Activated naive CD4-positive, alpha-beta T cell treated with anti-CD3 and anti-CD28 coated beads, Interleukin-2, amount 50 U/mL, for 24 hours (primary cell): ENCODE measurements around the gene ACOT11.
"Not testable (repeated sequence)": the region's sequence is repeated elsewhere in the genome, so short reads cannot be mapped to it uniquely, and the experiment has no call there.

Source experiments
- H3K27ac Mint-ChIP-seq: one replicate; pipeline ENCODE4 v1.8.0; 2021; ENCODE audit warnings: mild to moderate bottlenecking, mixed read lengths
- H3K27me3 Mint-ChIP-seq: one replicate; pipeline ENCODE4 v1.8.0; 2021; ENCODE audit warnings: mixed read lengths
- H3K36me3 Mint-ChIP-seq: one replicate; pipeline ENCODE4 v1.8.0; 2021; ENCODE audit warnings: mixed read lengths
- H3K4me1 Mint-ChIP-seq: one replicate; pipeline ENCODE4 v1.8.0; 2021; ENCODE audit warnings: mixed read lengths
- H3K4me3 Mint-ChIP-seq: one replicate; pipeline ENCODE4 v1.8.0; 2021; ENCODE audit warnings: mild to moderate bottlenecking, mixed read lengths
- H3K9me3 Mint-ChIP-seq: one replicate; pipeline ENCODE4 v1.8.0; 2021; ENCODE audit warnings: mixed read lengths

ACOT11 gene

DNA sequence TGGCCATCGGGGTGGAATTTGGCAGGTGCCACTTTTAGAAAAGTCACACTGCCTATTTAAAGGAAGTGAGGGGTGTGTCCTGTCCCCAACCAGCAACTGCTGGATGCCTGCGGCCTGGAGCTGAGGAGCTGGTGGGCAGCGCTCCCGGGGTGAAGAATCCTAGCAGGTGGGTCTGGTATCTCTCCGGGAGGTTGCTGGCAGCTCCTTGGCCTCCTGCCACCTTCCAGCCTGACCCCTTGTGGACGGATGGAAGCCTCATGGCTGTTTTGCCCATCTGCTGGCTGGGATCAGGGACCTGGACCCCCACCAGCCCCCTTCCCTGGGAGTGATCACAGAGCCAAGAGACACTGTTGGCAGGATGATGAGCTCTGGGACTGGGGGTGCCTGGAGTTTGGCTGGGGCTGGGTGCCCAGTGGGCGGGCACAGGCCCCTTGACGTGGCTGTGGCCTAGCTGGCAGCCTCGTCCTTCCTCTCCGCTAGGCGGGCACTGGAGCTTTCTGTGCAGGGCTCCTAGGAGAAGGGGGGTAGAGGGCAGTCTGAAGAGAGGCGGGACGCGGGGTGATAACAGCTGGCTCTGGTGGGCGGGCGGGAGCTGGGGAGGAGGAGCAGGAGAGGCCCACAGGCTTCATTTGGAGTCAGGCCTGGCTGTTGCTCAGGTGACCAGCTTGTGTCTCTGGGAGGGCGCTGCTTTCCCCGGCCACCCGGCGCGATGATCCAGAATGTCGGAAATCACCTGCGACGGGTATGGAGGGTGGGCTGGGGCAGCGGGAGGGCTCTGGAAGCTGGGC is at the start of gene ACOT11:
ACOT11 (plus strand) TSS at position 628 of the 788 bp plus-strand sequence; CDS start at position 710, 82 bp downstream.
- Mint-ChIP-seq H3K9me3 (no peaks in the 10 kb centered on the region), H3K4me3 (no peak within 1 kb of the TSS), H3K4me1 (peaks cover 8% of the 10 kb centered on the region), H3K27me3 (no peaks in the 10 kb centered on the region), H3K27ac (no peak within 1 kb of the TSS), H3K36me3 (no peaks in the 10 kb centered on the region)

DNA sequence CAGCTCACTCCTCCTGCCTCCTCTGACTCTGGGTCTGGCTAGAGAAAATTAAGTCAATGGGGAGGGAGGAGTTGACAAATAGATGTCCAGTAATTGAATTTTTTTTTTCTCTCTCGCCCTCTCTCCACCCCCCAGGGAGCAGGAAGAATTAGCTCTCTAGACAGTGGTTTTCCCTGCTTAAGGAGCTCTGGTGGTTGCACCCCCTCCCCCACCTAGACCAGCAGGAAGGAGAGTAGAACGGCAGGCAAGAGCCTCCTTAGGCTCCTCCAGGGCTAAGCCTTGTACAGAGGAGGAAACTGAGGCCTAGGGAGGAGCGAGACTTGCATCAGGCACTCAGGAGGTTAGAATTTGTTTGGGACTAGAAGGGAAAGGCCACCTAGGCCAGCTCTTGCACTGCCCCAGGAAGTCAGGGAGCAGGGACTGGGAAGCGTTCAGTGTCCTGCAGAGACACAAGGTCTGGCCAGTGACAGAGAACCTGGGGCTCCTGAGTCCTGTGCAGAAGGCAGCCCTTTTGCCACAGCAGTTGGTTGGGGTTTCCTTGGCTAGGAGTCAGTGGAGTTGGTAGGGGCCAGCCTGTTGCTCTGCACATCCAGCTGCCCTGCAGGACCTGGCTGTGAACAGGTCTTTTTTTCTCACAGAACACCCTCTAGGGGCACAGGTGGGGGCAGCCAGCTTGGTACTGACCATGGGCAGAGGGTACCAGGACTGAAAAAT is 49.5 kb upstream of the ACOT11 start:
- Mint-ChIP-seq H3K27me3 (peaks cover 10% of the 10 kb centered on the region), H3K27ac (no peak overlapping the region), H3K9me3 (no peaks in the 10 kb centered on the region), H3K4me3 (peak overlapping the region; percentile 81), H3K36me3 (no peaks in the 10 kb centered on the region), H3K4me1 (peaks cover 9% of the 10 kb centered on the region)

DNA sequence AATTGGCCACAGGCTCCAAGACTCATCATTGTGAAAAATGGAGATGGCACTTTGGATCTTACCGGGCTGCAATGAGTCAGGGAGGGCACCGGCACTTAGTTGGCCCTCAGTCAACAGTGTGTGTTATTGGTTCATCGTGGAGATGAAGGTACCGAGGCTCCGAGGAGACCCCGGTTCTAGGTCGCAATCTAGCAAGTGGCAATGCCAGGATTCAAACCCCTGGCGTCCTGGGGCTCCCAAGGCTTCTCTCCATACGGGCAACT is 49.0 kb upstream of the ACOT11 start:
- Mint-ChIP-seq H3K27me3 (peaks cover 10% of the 10 kb centered on the region), H3K36me3 (no peaks in the 10 kb centered on the region), H3K9me3 (no peaks in the 10 kb centered on the region)

DNA sequence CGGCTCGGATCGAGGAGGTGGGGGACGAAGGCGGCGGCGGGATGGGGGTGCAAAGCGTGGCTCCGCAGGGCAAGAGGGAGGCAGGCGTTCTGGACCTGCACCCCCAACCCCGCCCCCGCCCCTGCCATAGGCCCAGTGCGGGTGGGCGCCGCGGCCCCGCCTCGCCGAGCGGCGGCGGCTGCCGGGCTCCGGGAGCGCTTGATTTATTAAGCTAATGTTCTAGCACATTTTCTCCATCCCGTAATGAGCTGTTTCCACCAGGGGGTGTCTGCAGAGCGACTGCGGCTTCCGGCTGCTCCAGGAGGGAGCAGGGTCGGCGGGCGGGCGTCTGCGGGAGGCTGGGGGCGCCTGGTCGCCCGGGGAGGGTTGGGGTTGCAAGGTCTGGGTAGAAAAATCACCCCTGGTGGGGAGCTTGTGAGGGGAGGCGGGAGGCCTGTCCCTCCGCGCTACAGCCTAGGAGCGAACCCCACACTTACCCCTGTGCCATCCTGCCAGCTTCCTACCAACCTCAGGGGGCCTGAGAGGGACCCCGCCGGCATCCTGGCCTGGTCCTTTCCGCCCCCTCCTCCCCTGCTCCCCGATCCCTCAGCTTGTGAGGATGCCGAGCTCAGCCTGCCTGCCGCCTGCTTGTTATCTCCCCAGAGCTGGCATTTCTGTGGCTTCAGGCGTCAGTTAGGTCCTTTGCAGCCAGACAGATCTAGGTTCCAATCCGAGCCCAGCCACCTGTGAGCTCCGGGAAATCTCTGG is 48.5 kb upstream of the ACOT11 start:
- Mint-ChIP-seq H3K27me3 (peaks cover 10% of the 10 kb centered on the region), H3K9me3 (no peaks in the 10 kb centered on the region), H3K36me3 (no peaks in the 10 kb centered on the region), H3K4me1 (peaks cover 9% of the 10 kb centered on the region), H3K4me3 (peak overlapping the region; percentile 81), H3K27ac (no peak overlapping the region)

More for the DNA sequence above, 49.0 kb upstream of the ACOT11 start:
- Mint-ChIP-seq H3K4me1 (peaks cover 9% of the 10 kb centered on the region), H3K4me3 (peak overlapping the region; percentile 81), H3K27ac (no peak overlapping the region)

DNA sequence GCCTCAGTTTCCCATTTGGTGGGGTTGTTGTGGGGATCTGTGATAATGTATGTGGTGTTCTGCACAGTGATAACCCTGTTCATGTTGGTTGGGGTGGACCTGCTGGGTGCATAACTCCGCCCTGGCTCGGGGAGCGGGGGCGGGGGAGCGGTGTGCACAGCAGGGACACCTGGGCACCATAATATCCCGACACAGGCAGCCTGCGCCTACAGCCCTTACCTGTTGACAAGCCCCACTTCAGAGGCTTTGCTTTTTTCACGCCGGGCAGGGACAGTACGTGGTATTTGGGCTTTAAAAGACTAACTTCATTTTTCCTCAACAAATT is 48.0 kb upstream of the ACOT11 start:
- H3K9me3 Mint-ChIP-seq: no peaks in the 10 kb centered on the region
- peaks cover 10% of the 10 kb centered on the region for H3K27me3 Mint-ChIP-seq
- no peak overlapping the region for H3K27ac Mint-ChIP-seq
- peaks cover 9% of the 10 kb centered on the region for H3K4me1 Mint-ChIP-seq
- no peaks in the 10 kb centered on the region for H3K36me3 Mint-ChIP-seq
- peak overlapping the region; percentile 37 for H3K4me3 Mint-ChIP-seq

DNA sequence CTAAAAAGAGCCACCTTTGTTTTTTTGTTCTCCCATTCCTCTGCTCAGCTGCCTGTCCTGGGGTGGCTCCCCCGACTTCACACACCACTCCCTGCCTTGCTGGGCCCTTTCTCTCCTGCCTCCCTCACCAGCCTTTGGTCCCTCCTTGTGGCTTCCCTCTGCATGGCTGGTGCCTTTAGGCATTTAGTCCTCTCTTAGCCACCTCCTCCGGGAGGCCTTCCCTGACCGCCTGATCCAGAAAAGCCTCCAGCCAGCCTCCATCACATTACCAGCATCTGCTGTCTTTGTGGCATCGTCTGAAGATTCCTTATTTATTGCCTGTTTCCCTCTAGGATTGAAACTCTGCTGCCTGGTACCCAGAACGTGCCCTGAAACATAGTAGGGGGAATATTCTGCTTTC is 46.2 kb upstream of the ACOT11 start:
- no peak overlapping the region for H3K4me3 Mint-ChIP-seq
- H3K9me3 Mint-ChIP-seq: no peaks in the 10 kb centered on the region
- H3K36me3 Mint-ChIP-seq: no peaks in the 10 kb centered on the region
- H3K27ac Mint-ChIP-seq: no peak overlapping the region
- H3K27me3 Mint-ChIP-seq: peaks cover 10% of the 10 kb centered on the region
- H3K4me1 Mint-ChIP-seq: peaks cover 9% of the 10 kb centered on the region

DNA sequence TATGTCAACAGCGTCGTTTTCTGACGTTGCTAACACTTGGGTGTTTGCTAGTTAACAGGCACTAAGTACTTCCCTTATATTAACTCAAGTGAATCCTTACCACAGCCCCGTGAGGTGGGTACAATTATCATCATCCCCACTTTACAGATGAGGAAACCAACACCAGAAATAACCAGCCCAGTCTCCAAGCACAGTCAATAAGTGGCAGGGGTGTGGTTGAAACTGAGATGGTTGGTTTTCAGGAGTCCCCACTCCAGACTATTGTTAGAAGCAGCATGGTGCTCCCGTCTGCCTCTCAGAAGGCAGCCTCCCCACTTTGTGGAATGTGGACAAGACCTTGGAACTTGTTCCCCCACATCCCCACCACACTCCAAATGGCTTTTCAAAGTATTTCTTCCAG is 45.7 kb upstream of the ACOT11 start:
- H3K4me1 Mint-ChIP-seq: peaks cover 9% of the 10 kb centered on the region
- H3K4me3 Mint-ChIP-seq: no peak overlapping the region
- H3K27me3 Mint-ChIP-seq: peaks cover 9% of the 10 kb centered on the region

DNA sequence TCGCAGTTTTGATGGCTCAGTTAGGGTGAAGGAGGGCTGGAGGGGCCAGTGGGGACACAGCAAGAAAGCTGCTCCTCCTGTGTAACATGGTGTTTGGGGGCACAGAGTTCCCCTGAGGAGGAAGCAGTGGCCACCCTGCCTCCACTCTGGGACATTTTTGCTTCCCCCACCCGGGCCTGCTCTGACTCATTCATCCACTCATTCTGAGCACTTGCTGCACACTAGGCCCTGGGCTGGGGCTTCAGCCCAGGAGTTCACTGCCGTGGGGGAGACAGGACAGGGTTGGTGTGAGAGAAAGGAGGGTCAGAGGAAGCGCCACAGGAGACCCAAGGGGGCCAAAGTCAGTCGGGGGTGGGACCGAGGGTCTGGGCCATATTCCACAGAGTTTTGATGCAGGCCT is 41.4 kb upstream of the ACOT11 start:
- Mint-ChIP-seq H3K9me3 (no peaks in the 10 kb centered on the region), H3K36me3 (no peaks in the 10 kb centered on the region), H3K27ac (no peak overlapping the region), H3K4me3 (no peak overlapping the region), H3K4me1 (no peaks in the 10 kb centered on the region), H3K27me3 (peaks cover 1% of the 10 kb centered on the region)

More for the DNA sequence above, 45.7 kb upstream of the ACOT11 start:
- no peaks in the 10 kb centered on the region for H3K9me3 Mint-ChIP-seq
- H3K27ac Mint-ChIP-seq: no peak overlapping the region
- no peaks in the 10 kb centered on the region for H3K36me3 Mint-ChIP-seq

DNA sequence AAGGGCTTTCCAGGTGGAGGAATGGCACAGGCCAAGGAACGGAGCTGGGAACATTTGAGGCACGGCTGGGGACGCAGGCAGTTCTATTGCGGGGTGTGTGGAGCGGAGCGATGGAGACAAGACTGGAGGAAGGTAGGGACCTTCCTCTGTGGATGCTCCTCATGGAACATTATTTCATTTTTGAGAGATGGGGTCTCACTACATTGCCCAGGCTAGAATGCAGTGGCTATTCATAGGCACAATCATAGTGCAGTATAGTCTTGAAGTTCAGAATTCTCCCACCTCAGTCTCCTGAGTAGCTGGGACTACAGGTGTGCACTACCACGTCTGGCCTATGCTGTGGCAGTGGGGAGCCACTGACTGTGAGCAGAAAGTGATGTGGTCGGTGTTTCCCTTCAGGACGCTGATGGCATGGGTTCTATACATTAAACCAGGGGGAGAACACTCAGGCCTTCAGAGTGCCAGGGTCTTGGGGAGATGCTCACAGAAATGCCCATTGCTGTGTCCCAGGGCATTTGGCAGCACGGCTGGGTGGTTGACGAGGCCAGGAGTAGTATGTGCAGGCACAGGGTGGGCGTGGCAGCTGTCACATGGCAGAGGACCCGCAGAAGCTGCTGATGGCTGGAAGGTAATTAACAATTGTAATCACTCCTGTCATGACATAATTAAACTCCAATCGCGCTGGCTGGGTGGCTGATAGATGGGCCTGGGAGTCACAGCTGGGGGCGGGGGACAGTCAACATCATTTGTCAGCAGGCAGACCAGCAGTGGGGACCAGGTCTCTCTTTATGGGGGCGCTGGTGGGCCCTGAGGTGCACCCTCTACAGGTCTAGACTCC is 40.8 kb upstream of the ACOT11 start:
- Mint-ChIP-seq H3K27me3 (peaks cover 1% of the 10 kb centered on the region), H3K4me1 (no peaks in the 10 kb centered on the region), H3K9me3 (no peaks in the 10 kb centered on the region), H3K36me3 (no peaks in the 10 kb centered on the region), H3K4me3 (no peak overlapping the region), H3K27ac (no peak overlapping the region)

DNA sequence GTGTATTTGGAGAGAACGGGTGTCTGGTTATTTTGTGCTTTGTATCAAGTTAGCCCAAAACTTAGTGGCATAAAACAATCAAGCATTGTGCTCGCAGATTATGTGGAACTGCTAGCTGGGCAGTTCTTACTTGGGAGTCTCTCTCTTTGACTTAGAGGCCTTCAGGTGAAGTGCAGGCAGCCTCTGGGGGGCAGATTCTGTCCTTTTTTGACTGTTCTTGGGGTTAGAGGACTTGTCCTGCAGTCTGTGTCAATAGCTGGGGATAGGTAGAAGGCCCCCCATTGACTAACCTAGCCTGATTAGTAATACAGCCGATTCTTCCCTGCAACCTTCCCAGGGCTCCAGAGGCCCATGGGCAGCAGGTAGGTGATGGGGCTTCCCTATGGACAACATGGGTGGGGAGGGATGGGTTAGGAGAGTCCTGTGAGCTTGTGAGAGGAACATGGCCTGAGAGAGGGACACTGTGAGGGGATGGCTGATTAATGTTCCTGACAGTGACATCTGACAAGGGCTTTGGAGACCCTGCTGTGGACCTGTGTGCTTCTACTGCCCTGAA is 37.2 kb upstream of the ACOT11 start:
- no peaks in the 10 kb centered on the region for H3K27me3 Mint-ChIP-seq
- H3K4me3 Mint-ChIP-seq: no peak overlapping the region
- no peaks in the 10 kb centered on the region for H3K36me3 Mint-ChIP-seq
- H3K27ac Mint-ChIP-seq: no peak overlapping the region
- H3K9me3 Mint-ChIP-seq: no peaks in the 10 kb centered on the region
- no peaks in the 10 kb centered on the region for H3K4me1 Mint-ChIP-seq

DNA sequence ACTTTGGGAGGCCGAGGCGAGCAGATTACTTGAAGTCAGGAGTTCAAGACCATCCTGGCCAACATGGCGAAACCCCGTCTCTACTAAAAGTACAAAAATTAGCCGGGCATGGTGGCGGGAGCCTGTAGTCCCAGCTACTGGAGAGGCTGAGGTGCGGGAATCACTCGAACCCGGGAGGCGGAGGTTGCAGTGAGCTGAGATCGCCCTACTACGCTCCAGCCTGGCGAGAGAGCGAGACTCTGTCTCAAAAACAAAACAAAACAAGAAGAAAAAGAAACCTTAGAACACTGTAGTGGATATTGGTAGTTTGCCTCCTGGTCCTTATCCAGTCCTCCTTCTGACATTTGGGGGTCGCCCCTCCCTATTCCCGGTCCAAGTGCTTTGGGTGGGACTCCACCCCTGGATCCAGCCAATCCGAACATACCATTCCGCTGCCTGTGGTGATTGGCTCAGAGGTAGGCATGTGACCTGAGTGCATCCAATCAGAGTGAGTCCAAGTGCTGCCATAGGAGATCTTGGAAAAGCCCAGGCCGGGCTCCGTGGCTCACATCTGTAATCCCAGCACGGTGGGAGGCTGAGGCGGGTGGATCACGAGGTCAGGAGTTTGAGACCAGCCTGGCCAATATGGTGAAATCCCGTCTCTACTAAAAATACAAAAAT is 34.0 kb upstream of the ACOT11 start:
- not testable (repeated sequence) for H3K4me3 Mint-ChIP-seq, H3K4me1 Mint-ChIP-seq, H3K36me3 Mint-ChIP-seq, H3K27ac Mint-ChIP-seq, H3K27me3 Mint-ChIP-seq, H3K9me3 Mint-ChIP-seq

DNA sequence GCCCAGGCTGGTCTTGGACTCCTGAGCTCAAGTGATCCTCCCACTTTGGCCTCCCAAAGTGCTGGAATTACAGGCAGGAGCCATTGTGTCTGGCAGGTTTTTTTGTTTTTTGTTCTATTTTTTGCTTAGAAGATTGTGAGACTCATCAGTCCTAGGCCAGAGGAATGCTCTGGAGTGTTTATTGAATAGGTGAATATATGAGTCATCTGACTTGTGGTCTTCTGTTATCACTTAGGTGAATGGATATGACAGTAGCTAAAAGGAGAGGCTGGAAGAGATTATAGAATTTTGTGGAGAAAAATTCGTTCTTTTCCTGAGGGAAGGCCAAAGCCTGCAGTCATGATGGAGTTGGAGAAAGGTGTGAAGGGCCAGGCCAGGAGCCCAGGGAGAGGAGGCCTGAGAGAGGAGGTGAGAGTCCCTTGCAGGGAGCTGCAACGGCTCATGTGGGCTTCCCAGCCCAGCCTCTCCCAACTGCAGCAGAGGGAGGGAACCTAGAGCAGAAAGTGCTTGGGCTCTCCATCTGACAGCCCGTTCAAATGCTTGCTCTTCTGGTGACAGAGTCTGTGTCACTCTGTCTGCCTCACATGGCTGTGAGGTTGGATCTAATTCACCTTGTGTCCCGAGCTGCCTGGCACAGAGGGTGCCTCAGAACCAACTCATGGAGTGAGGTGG is 31.6 kb upstream of the ACOT11 start:
- peaks cover 1% of the 10 kb centered on the region for H3K27me3 Mint-ChIP-seq
- no peak overlapping the region for H3K4me3 Mint-ChIP-seq
- H3K4me1 Mint-ChIP-seq: no peaks in the 10 kb centered on the region
- no peak overlapping the region for H3K27ac Mint-ChIP-seq
- H3K9me3 Mint-ChIP-seq: no peaks in the 10 kb centered on the region
- H3K36me3 Mint-ChIP-seq: no peaks in the 10 kb centered on the region

DNA sequence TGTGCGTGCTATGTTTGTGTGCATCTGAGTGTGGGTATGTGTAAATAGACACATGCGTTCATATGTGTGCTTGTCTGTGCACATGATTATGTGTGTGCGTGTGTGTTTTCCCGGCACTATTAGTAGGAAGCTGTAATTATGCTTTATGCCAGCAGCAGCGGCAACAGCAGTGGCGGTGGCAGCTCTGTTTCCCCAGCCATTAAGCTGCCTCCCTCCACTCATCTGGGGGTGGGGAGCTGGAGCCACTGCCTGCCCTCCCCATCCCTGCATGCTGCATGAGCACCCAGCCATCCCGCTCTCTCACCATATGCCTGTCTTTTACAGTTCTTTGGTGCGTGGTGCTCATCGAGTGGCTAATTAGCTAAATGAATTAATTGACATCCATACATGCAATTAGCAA is 30.5 kb upstream of the ACOT11 start:
- no peaks in the 10 kb centered on the region for H3K36me3 Mint-ChIP-seq
- H3K4me1 Mint-ChIP-seq: no peaks in the 10 kb centered on the region
- peaks cover 1% of the 10 kb centered on the region for H3K27me3 Mint-ChIP-seq
- H3K27ac Mint-ChIP-seq: no peak overlapping the region
- H3K4me3 Mint-ChIP-seq: no peak overlapping the region
- H3K9me3 Mint-ChIP-seq: no peaks in the 10 kb centered on the region

DNA sequence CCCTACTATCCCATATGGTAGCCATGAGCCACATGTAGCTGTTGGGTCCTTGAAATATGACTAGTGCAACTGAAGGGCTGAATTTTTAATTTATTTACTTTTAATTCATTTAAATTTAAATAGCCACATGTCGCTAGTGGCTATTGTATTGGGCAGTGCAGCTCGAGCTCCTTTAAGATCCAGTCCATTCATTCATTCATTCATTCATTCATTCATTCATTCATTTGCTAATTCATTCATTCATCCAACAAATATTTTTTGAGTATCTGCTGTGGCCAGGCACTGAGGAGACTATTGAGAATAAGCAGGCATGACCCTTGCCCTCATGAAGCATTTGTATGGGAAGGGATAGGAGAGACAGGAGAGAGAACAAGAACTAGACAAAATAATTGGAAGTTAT is 29.5 kb upstream of the ACOT11 start:
- Mint-ChIP-seq H3K27me3 (peaks cover 1% of the 10 kb centered on the region), H3K4me3 (no peak overlapping the region), H3K4me1 (no peaks in the 10 kb centered on the region), H3K9me3 (no peaks in the 10 kb centered on the region), H3K27ac (no peak overlapping the region), H3K36me3 (no peaks in the 10 kb centered on the region)
